ENCODE measurements around the gene UBASH3A.
A peak's percentile ranks its signal among the peaks of the same experiment; 100 is the strongest.

Gene UBASH3A

GRCh38 chr21:42426876-42427480 lies 23.3 kb downstream of the UBASH3A start:
- no peak overlapping the region for H3K4me2 ChIP-seq (ENCODE audit: low read length)

GRCh38 chr21:42427809-42428419 lies 24.2 kb downstream of the UBASH3A start:
- no peaks in the 10 kb centered on the region for H3K79me1 ChIP-seq (ENCODE audit: low read length)
- no peaks in the 10 kb centered on the region for H3K79me2 ChIP-seq (ENCODE audit: control insufficient read depth, insufficient read depth, low read length, poor library complexity)
- no peaks in the 10 kb centered on the region for H3K4me1 ChIP-seq (ENCODE audit: control insufficient read depth in 1 of 2, insufficient read depth in 2 of 2, low read length in 2 of 2)
- no peak overlapping the region for H3K27ac ChIP-seq (ENCODE audit: low read depth, low read length)
- H2AK5ac ChIP-seq (ENCODE audit: low read length) = no peak overlapping the region
- no peaks in the 10 kb centered on the region for H3K27me3 ChIP-seq (ENCODE audit: insufficient read depth, low read length)
- H3K4me2 ChIP-seq (ENCODE audit: low read length) = no peak overlapping the region
- WGBS (ENCODE audit: extremely low coverage, insufficient coverage, insufficient read length) = no CpG with 5 or more reads among the region's 10 CpGs
- peaks cover 3% of the 10 kb centered on the region for H3K9me3 ChIP-seq (ENCODE audit: insufficient read depth, low read depth, low read length)
- no peak overlapping the region for H3K4me3 ChIP-seq (ENCODE audit: low read depth, low read length)
- H2BK120ac ChIP-seq (ENCODE audit: insufficient read depth, low read length, poor library complexity) = no peak overlapping the region
- no peak overlapping the region for H3K23ac ChIP-seq (ENCODE audit: low read length)
- DNase-seq = peak; percentile 24 to 73
- H3K4ac ChIP-seq (ENCODE audit: low read depth, low read length) = no peak overlapping the region
- H4K8ac ChIP-seq (ENCODE audit: low read depth, low read length) = no peak overlapping the region
- no peak overlapping the region for H3K9ac ChIP-seq (ENCODE audit: low read length)
- H3K18ac ChIP-seq (ENCODE audit: low read length) = no peak overlapping the region
- H2BK12ac ChIP-seq (ENCODE audit: low read length) = no peak overlapping the region
- no peak overlapping the region for H4K91ac ChIP-seq (ENCODE audit: low read depth, low read length)
- H3K14ac ChIP-seq (ENCODE audit: low read length) = no peak overlapping the region
- no peak overlapping the region for H2AFZ ChIP-seq (ENCODE audit: insufficient read depth, low read length, poor library complexity)
- H3K36me3 ChIP-seq (ENCODE audit: control insufficient read depth in 1 of 2, insufficient read depth in 2 of 2, low read length in 2 of 2) = no peaks in the 10 kb centered on the region
- no peak overlapping the region for H2BK5ac ChIP-seq (ENCODE audit: low read depth, low read length, poor library complexity)
- no peak overlapping the region for H4K12ac ChIP-seq (ENCODE audit: low read depth, low read length)

More at GRCh38 chr21:42426876-42427480, 23.3 kb downstream of the UBASH3A start:
- Histone ChIP-seq H3K18ac (ENCODE audit: low read length) (no peak overlapping the region), H3K9ac (ENCODE audit: low read length) (no peak overlapping the region), H2BK120ac (ENCODE audit: insufficient read depth, low read length, poor library complexity) (no peak overlapping the region), H2AFZ (ENCODE audit: insufficient read depth, low read length, poor library complexity) (no peak overlapping the region), H3K23ac (ENCODE audit: low read length) (no peak overlapping the region), H2BK5ac (ENCODE audit: low read depth, low read length, poor library complexity) (no peak overlapping the region), H3K79me2 (ENCODE audit: control insufficient read depth, insufficient read depth, low read length, poor library complexity) (no peaks in the 10 kb centered on the region), H3K27ac (ENCODE audit: low read depth, low read length) (no peak overlapping the region), H4K91ac (ENCODE audit: low read depth, low read length) (no peak overlapping the region), H2AK5ac (ENCODE audit: low read length) (no peak overlapping the region), H3K4me1 (ENCODE audit: control insufficient read depth in 1 of 2, insufficient read depth in 2 of 2, low read length in 2 of 2) (no peaks in the 10 kb centered on the region), H3K79me1 (ENCODE audit: low read length) (no peaks in the 10 kb centered on the region), H2BK12ac (ENCODE audit: low read length) (no peak overlapping the region), H3K27me3 (ENCODE audit: insufficient read depth, low read length) (no peaks in the 10 kb centered on the region), H3K4ac (ENCODE audit: low read depth, low read length) (no peak overlapping the region), H3K4me3 (ENCODE audit: low read depth, low read length) (no peak overlapping the region), H4K8ac (ENCODE audit: low read depth, low read length) (no peak overlapping the region), H4K12ac (ENCODE audit: low read depth, low read length) (no peak overlapping the region), H3K14ac (ENCODE audit: low read length) (no peak overlapping the region), H3K36me3 (ENCODE audit: control insufficient read depth in 1 of 2, insufficient read depth in 2 of 2, low read length in 2 of 2) (no peaks in the 10 kb centered on the region), H3K9me3 (ENCODE audit: insufficient read depth, low read depth, low read length) (peaks cover 3% of the 10 kb centered on the region)
- no CpG with 5 or more reads among the region's 10 CpGs for WGBS (ENCODE audit: extremely low coverage, insufficient coverage, insufficient read length)
- no peak for DNase-seq

- Histone ChIP-seq H3K4me1 (ENCODE audit: control insufficient read depth in 1 of 2, insufficient read depth in 2 of 2, low read length in 2 of 2) (no peaks in the 10 kb centered on the region), H3K4ac (ENCODE audit: low read depth, low read length) (no peak overlapping the region), H4K91ac (ENCODE audit: low read depth, low read length) (no peak overlapping the region), H4K8ac (ENCODE audit: low read depth, low read length) (no peak overlapping the region), H3K27ac (ENCODE audit: low read depth, low read length) (no peak overlapping the region), H2AK5ac (ENCODE audit: low read length) (no peak overlapping the region), H3K9me3 (ENCODE audit: insufficient read depth, low read depth, low read length) (peaks cover 4% of the 10 kb centered on the region), H2AFZ (ENCODE audit: insufficient read depth, low read length, poor library complexity) (no peak overlapping the region), H3K79me1 (ENCODE audit: low read length) (no peaks in the 10 kb centered on the region), H3K23ac (ENCODE audit: low read length) (no peak overlapping the region), H3K36me3 (ENCODE audit: control insufficient read depth in 1 of 2, insufficient read depth in 2 of 2, low read length in 2 of 2) (no peaks in the 10 kb centered on the region), H2BK120ac (ENCODE audit: insufficient read depth, low read length, poor library complexity) (no peak overlapping the region), H2BK12ac (ENCODE audit: low read length) (no peak overlapping the region), H3K79me2 (ENCODE audit: control insufficient read depth, insufficient read depth, low read length, poor library complexity) (no peaks in the 10 kb centered on the region), H2BK5ac (ENCODE audit: low read depth, low read length, poor library complexity) (no peak overlapping the region), H3K4me2 (ENCODE audit: low read length) (no peak overlapping the region), H3K18ac (ENCODE audit: low read length) (no peak overlapping the region), H4K12ac (ENCODE audit: low read depth, low read length) (no peak overlapping the region), H3K14ac (ENCODE audit: low read length) (no peak overlapping the region), H3K4me3 (ENCODE audit: low read depth, low read length) (no peak overlapping the region), H3K27me3 (ENCODE audit: insufficient read depth, low read length) (no peaks in the 10 kb centered on the region), H3K9ac (ENCODE audit: low read length) (no peak overlapping the region)
- DNase-seq = no peak
- no CpG with 5 or more reads among the region's 1 CpG for WGBS (ENCODE audit: extremely low coverage, insufficient coverage, insufficient read length)
Measured at GRCh38 chr21:42429021-42429420, 25.3 kb downstream of the UBASH3A start.

GRCh38 chr21:42429856-42430255 lies 26.2 kb downstream of the UBASH3A start:
- no peak overlapping the region for H3K4me3 ChIP-seq (ENCODE audit: low read depth, low read length)
- H2BK12ac ChIP-seq (ENCODE audit: low read length) = no peak overlapping the region
- H3K14ac ChIP-seq (ENCODE audit: low read length) = no peak overlapping the region
- H2AFZ ChIP-seq (ENCODE audit: insufficient read depth, low read length, poor library complexity) = no peak overlapping the region
- no peak overlapping the region for H2BK5ac ChIP-seq (ENCODE audit: low read depth, low read length, poor library complexity)
- H3K79me1 ChIP-seq (ENCODE audit: low read length) = no peaks in the 10 kb centered on the region
- no peak overlapping the region for H2BK120ac ChIP-seq (ENCODE audit: insufficient read depth, low read length, poor library complexity)
- H3K27me3 ChIP-seq (ENCODE audit: insufficient read depth, low read length) = no peaks in the 10 kb centered on the region
- no CpG with 5 or more reads among the region's 9 CpGs for WGBS (ENCODE audit: extremely low coverage, insufficient coverage, insufficient read length)
- no peak overlapping the region for H3K27ac ChIP-seq (ENCODE audit: low read depth, low read length)
- no peak overlapping the region for H3K18ac ChIP-seq (ENCODE audit: low read length)
- no peak overlapping the region for H4K91ac ChIP-seq (ENCODE audit: low read depth, low read length)
- H3K4ac ChIP-seq (ENCODE audit: low read depth, low read length) = no peak overlapping the region
- H3K79me2 ChIP-seq (ENCODE audit: control insufficient read depth, insufficient read depth, low read length, poor library complexity) = no peaks in the 10 kb centered on the region
- no peak overlapping the region for H3K23ac ChIP-seq (ENCODE audit: low read length)
- H3K4me2 ChIP-seq (ENCODE audit: low read length) = no peak overlapping the region
- no peak overlapping the region for H4K12ac ChIP-seq (ENCODE audit: low read depth, low read length)
- DNase-seq = peak in 1 of 2 donors; percentile 5
- no peak overlapping the region for H2AK5ac ChIP-seq (ENCODE audit: low read length)
- peaks cover 3% of the 10 kb centered on the region for H3K9me3 ChIP-seq (ENCODE audit: insufficient read depth, low read depth, low read length)
- no peaks in the 10 kb centered on the region for H3K36me3 ChIP-seq (ENCODE audit: control insufficient read depth in 1 of 2, insufficient read depth in 2 of 2, low read length in 2 of 2)
- H3K4me1 ChIP-seq (ENCODE audit: control insufficient read depth in 1 of 2, insufficient read depth in 2 of 2, low read length in 2 of 2) = no peaks in the 10 kb centered on the region
- H4K8ac ChIP-seq (ENCODE audit: low read depth, low read length) = no peak overlapping the region
- H3K9ac ChIP-seq (ENCODE audit: low read length) = no peak overlapping the region
